HG02763 (cell line): Measurements from ENCODE around the gene COLQ.
"Not testable (repeated sequence)": the region's sequence is repeated elsewhere in the genome, so short reads cannot be mapped to it uniquely, and the experiment has no call there.

ENCODE experiments used
- ATAC-seq: cut with Tn5 transposase; IDR thresholded peaks from one replicate; pipeline ENCODE4 v1.9.1; 2021; ENCODE audit warnings: mild to moderate bottlenecking, moderate library complexity; ENCODE audit not compliant: unreplicated experiment

Gene COLQ

GRCh38 chr3:15430624-15431023 is 90.9 kb downstream of the COLQ start:
- ATAC-seq: no peak

GRCh38 chr3:15429080-15429479 is 92.4 kb downstream of the COLQ start:
- no peak for ATAC-seq

- no peak for ATAC-seq
These were observed 93.0 kb downstream of the COLQ start for GRCh38 chr3:15428539-15428938.

GRCh38 chr3:15427981-15428380 is 93.5 kb downstream of the COLQ start:
- no peak for ATAC-seq

- ATAC-seq: peak; percentile 84
These were observed 94.2 kb downstream of the COLQ start, which contains the start of the genes EAF1 and METTL6 for GRCh38 chr3:15427182-15427880. Gene EAF1, plus strand, starts transcription at chr3:15427598. Its CDS starts 182 bp downstream, at chr3:15427780. Gene METTL6, minus strand, starts transcription at chr3:15427544. Its CDS starts 1,033 bp downstream, at chr3:15426511.

GRCh38 chr3:15426579-15427118 is 94.9 kb downstream of the COLQ start:
- no peak for ATAC-seq

GRCh38 chr3:15420871-15421270 is 100.6 kb downstream of the COLQ start:
- no peak for ATAC-seq

GRCh38 chr3:15410966-15411365 is 110.5 kb downstream of the COLQ start:
- not testable (repeated sequence) for ATAC-seq

- no peak for ATAC-seq
These were observed 111.7 kb downstream of the COLQ start for GRCh38 chr3:15409774-15410173.

- ATAC-seq: no peak
These were observed 112.3 kb downstream of the COLQ start for GRCh38 chr3:15409239-15409638.

GRCh38 chr3:15405448-15406050 is 116.0 kb downstream of the COLQ start:
- no peak for ATAC-seq

- ATAC-seq: no peak
These were observed 116.7 kb downstream of the COLQ start for GRCh38 chr3:15404767-15405166.

GRCh38 chr3:15403965-15404364 is 117.5 kb downstream of the COLQ start:
- ATAC-seq: no peak

GRCh38 chr3:15403495-15403894 is 118.0 kb downstream of the COLQ start:
- no peak for ATAC-seq

- no peak for ATAC-seq
These were observed 119.6 kb downstream of the COLQ start for GRCh38 chr3:15401936-15402335.
